Activated CD8-positive, alpha-beta memory T cell treated with anti-CD3 and anti-CD28 coated beads, Interleukin-2, amount 50 U/mL, for 1 hour (primary cell): Measurements from ENCODE around the gene PSG2.
"Not testable (repeated sequence)": the region's sequence is repeated elsewhere in the genome, so short reads cannot be mapped to it uniquely, and the experiment has no call there.

ENCODE experiments used
- DNase-seq: peaks from one replicate; pipeline ENCODE4 v3.0.0-alpha.2; 2020; ENCODE audit errors: extremely low read depth

Gene PSG2

GRCh38 chr19:43077881-43078280 lies 4.6 kb downstream of the PSG2 start:
- DNase-seq = not testable (repeated sequence)

- DNase-seq = not testable (repeated sequence)
Observed at GRCh38 chr19:43062418-43062817, 20.1 kb downstream of the PSG2 start.

- DNase-seq = not testable (repeated sequence)
Observed at GRCh38 chr19:43061326-43061725, 21.2 kb downstream of the PSG2 start.

GRCh38 chr19:43060254-43060653 lies 22.2 kb downstream of the PSG2 start:
- DNase-seq = not testable (repeated sequence)

- DNase-seq = not testable (repeated sequence)
Observed at GRCh38 chr19:43059482-43059881, 23.0 kb downstream of the PSG2 start.

- DNase-seq = not testable (repeated sequence)
Observed at GRCh38 chr19:43058440-43058839, 24.1 kb downstream of the PSG2 start.

- DNase-seq = not testable (repeated sequence)
Observed at GRCh38 chr19:43047966-43048365, 34.5 kb downstream of the PSG2 start.

GRCh38 chr19:43046578-43046977 lies 35.9 kb downstream of the PSG2 start:
- DNase-seq = not testable (repeated sequence)

GRCh38 chr19:43043492-43044180 lies 38.9 kb downstream of the PSG2 start:
- DNase-seq = not testable (repeated sequence)

GRCh38 chr19:43031645-43032044 lies 50.9 kb downstream of the PSG2 start:
- not testable (repeated sequence) for DNase-seq

- no peak for DNase-seq
Observed at GRCh38 chr19:43028866-43029265, 53.6 kb downstream of the PSG2 start.

GRCh38 chr19:43027985-43028384 lies 54.5 kb downstream of the PSG2 start:
- not testable (repeated sequence) for DNase-seq

- DNase-seq = not testable (repeated sequence)
Observed at GRCh38 chr19:43027061-43027460, 55.4 kb downstream of the PSG2 start.

GRCh38 chr19:43026369-43026768 lies 56.1 kb downstream of the PSG2 start, which contains the start of gene PSG11:
Gene PSG11, minus strand, starts transcription at chr19:43026469. Its CDS starts 97 bp downstream, at chr19:43026372.
- DNase-seq = not testable (repeated sequence)

- not testable (repeated sequence) for DNase-seq
Observed at GRCh38 chr19:43022098-43022497, 60.4 kb downstream of the PSG2 start.

- not testable (repeated sequence) for DNase-seq
Observed at GRCh38 chr19:43021629-43022028, 60.9 kb downstream of the PSG2 start.

GRCh38 chr19:43019588-43019987 lies 62.9 kb downstream of the PSG2 start:
- DNase-seq = not testable (repeated sequence)
